Type B pancreatic cell (in vitro differentiated cells): ENCODE measurements around the gene ADGRV1. TPM values are rescaled to one million over a fixed set of nuclear protein-coding genes. Genes with fewer than 3 reads are reported as not detected.

Source experiments
- DNase-seq: peaks from one replicate; pipeline ENCODE4 v3.0.0; 2021; ENCODE audit warnings: mixed read lengths; ENCODE audit not compliant: unreplicated experiment; ENCODE audit errors: extremely low spot score
- H3K27ac Mint-ChIP-seq: 2 replicates; pipeline ENCODE4 v1.8.0; 2021; ENCODE audit warnings: mild to moderate bottlenecking, mixed read lengths
- H3K27me3 Mint-ChIP-seq: 2 replicates; pipeline ENCODE4 v1.8.0; 2021; ENCODE audit warnings: mixed read lengths
- H3K36me3 Mint-ChIP-seq: 2 replicates; pipeline ENCODE4 v1.8.0; 2021; ENCODE audit warnings: mixed read lengths
- H3K4me1 Mint-ChIP-seq: one replicate; pipeline ENCODE4 v1.8.0; 2021; ENCODE audit warnings: mixed read lengths; ENCODE audit not compliant: unreplicated experiment
- H3K4me3 Mint-ChIP-seq: 2 replicates; pipeline ENCODE4 v1.8.0; 2021; ENCODE audit warnings: mild to moderate bottlenecking, mixed read lengths
- H3K9me3 Mint-ChIP-seq: 2 replicates; pipeline ENCODE4 v1.8.0; 2021; ENCODE audit warnings: mixed read lengths
- total RNA-seq: library from RNA; stranded (reverse); gene quantifications from 2 replicates; pipeline ENCODE4 v1.2.1, GENCODE V29; 2021; ENCODE audit warnings: low replicate concordance
- TF ChIP-seq, protein P1 (sequence below): fragments of 200-600 bp; sonication (generic); conservative IDR thresholded peaks from 2 replicates; pipeline ENCODE4 v1.5.0; 2021; ENCODE audit warnings: antibody characterized with exemption, mild to moderate bottlenecking

The ADGRV1 gene
- total RNA-seq, 1 donor from 2014 or later: 29.5 TPM

DNA sequence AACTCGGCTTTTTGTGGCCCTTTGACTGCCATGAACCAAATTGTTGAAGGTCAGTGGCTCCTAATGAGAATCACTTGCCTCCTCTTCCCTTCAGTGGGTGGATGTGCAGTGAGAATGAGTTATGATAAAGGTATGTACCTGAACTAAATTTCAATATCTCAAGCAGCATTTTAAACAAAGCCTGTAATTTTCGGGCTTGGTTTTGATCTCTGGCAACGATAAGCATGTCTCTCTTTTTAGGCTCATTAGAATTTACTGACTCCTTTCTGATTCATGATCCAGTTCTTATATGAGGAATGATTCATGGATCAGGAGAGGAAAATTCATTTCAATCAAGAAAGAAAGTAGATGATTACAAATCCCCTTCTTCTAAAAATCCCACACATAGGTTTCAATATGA is 519.0 kb downstream of the ADGRV1 start:
- Mint-ChIP-seq H3K4me1 (peaks cover 14% of the 10 kb centered on the region), H3K36me3 (peaks cover 4% of the 10 kb centered on the region), H3K4me3 (no peak overlapping the region), H3K9me3 (no peaks in the 10 kb centered on the region), H3K27me3 (no peaks in the 10 kb centered on the region), H3K27ac (no peak overlapping the region)
- TF ChIP-seq, protein P1, sequence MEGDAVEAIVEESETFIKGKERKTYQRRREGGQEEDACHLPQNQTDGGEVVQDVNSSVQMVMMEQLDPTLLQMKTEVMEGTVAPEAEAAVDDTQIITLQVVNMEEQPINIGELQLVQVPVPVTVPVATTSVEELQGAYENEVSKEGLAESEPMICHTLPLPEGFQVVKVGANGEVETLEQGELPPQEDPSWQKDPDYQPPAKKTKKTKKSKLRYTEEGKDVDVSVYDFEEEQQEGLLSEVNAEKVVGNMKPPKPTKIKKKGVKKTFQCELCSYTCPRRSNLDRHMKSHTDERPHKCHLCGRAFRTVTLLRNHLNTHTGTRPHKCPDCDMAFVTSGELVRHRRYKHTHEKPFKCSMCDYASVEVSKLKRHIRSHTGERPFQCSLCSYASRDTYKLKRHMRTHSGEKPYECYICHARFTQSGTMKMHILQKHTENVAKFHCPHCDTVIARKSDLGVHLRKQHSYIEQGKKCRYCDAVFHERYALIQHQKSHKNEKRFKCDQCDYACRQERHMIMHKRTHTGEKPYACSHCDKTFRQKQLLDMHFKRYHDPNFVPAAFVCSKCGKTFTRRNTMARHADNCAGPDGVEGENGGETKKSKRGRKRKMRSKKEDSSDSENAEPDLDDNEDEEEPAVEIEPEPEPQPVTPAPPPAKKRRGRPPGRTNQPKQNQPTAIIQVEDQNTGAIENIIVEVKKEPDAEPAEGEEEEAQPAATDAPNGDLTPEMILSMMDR: no peak
- no peak for DNase-seq

DNA sequence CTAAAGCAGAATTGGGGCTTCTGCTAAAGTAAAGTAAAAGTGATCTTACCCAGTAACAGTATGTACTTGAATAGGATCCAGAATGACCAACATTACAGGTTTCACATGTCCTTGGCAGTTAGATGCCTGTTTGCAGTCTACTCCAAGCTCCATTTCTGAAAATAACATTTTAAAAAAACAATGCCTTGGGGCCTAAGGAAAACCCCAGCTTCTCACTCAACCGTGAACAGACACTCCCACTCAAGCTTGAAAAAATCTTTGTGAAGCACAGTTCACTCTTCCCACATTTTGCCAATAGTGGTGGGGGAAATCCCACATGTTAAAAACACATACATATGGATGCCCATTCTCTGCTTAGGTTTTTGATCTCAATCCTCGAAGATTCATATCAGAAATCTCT is 520.4 kb downstream of the ADGRV1 start:
- H3K4me3 Mint-ChIP-seq: no peak overlapping the region
- TF ChIP-seq, protein P1: no peak
- peaks cover 2% of the 10 kb centered on the region for H3K9me3 Mint-ChIP-seq
- no peaks in the 10 kb centered on the region for H3K27me3 Mint-ChIP-seq
- peaks cover 6% of the 10 kb centered on the region for H3K4me1 Mint-ChIP-seq
- H3K36me3 Mint-ChIP-seq: peaks cover 4% of the 10 kb centered on the region
- H3K27ac Mint-ChIP-seq: no peak overlapping the region
- no peak for DNase-seq

DNA sequence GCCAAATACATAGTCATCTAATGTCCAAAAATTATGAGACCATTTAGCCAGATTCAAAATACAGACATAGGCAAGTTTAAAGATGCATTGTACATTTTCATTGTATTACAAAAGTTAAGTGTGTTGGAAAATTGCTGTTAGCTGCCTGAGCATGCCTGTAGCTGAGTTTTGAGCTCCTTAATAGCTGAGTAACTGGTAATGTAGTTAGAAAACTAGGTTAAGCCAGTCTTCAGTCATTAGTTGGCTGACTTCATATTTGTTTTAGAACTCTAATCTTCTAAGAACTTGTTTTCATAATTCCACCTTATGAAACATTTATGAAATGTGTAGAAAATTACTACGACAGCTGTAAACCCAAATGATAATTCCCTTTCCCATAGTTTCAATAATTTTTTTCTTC is 531.2 kb downstream of the ADGRV1 start:
- H3K27ac Mint-ChIP-seq: no peak overlapping the region
- DNase-seq: no peak
- no peak overlapping the region for H3K4me3 Mint-ChIP-seq
- peaks cover 3% of the 10 kb centered on the region for H3K4me1 Mint-ChIP-seq
- H3K27me3 Mint-ChIP-seq: no peaks in the 10 kb centered on the region
- H3K9me3 Mint-ChIP-seq: no peaks in the 10 kb centered on the region
- no peaks in the 10 kb centered on the region for H3K36me3 Mint-ChIP-seq
- TF ChIP-seq, protein P1: no peak

DNA sequence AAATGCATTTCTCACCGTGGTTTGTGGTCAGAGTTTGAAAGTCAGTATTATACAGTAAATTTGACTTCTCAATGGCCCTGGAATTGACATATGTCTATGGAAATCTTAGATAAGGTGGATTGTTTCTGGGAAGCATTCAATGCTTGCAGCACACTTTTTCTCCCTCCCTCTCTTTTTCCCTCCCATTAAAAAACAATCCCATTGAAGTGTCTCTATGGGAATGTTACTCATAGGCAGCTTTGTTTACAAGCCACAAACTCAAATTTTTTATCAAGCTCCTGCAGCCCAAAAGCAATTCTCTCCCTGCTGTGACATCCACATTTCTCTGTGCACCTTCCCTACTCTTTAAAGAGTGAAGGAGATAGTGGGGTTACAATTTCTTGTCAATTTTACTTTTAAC is 532.4 kb downstream of the ADGRV1 start:
- Mint-ChIP-seq H3K4me1 (peaks cover 3% of the 10 kb centered on the region), H3K27ac (no peak overlapping the region)

DNA sequence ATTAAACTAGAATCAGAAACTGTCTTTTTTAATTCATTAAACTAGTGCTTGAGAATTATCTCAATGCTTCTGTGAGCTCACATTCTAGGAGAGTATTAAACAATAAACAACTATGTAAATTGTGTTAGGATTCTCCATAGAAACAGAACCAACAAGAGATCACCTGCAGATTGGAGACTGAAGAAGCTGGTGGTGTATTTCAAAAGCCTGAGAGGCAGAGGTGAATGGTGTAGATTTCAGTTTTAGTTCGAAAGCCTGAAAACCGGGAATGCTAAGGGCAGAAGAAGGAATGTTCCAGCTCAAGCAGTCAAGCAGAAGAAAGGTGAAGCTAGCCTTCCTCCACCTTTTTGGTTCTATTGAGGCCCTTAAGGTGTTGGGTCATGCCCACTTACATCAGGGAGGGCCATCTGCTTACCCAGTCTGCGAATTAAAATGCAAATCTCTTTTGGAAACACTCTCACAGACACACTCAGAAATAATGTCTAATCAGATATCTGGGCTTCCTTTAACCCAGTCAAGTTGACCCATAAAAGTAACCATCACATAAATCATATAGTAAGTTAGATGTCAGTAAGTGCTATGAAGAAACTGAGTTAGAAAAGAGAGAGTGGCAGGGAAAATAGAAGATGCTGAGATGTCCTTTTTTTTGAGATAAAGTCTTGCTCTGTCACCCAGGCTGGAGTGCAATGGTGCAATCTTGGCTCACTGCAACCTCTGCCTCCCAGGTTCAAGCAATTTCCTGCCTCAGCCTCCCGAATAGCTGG is 533.1 kb downstream of the ADGRV1 start:
- Mint-ChIP-seq H3K4me1 (peaks cover 3% of the 10 kb centered on the region), H3K4me3 (no peak overlapping the region), H3K27me3 (no peaks in the 10 kb centered on the region), H3K9me3 (no peaks in the 10 kb centered on the region), H3K27ac (no peak overlapping the region), H3K36me3 (no peaks in the 10 kb centered on the region)
- TF ChIP-seq, protein P1: no peak
- no peak for DNase-seq

More for the DNA sequence above, 532.4 kb downstream of the ADGRV1 start:
- no peaks in the 10 kb centered on the region for H3K27me3 Mint-ChIP-seq
- TF ChIP-seq, protein P1: no peak
- no peaks in the 10 kb centered on the region for H3K36me3 Mint-ChIP-seq
- DNase-seq: no peak
- H3K9me3 Mint-ChIP-seq: no peaks in the 10 kb centered on the region
- H3K4me3 Mint-ChIP-seq: no peak overlapping the region
